Measurements from ENCODE around the gene METTL2A.
"Not testable (repeated sequence)": the region's sequence is repeated elsewhere in the genome, so short reads cannot be mapped to it uniquely, and the experiment has no call there.

DNA sequence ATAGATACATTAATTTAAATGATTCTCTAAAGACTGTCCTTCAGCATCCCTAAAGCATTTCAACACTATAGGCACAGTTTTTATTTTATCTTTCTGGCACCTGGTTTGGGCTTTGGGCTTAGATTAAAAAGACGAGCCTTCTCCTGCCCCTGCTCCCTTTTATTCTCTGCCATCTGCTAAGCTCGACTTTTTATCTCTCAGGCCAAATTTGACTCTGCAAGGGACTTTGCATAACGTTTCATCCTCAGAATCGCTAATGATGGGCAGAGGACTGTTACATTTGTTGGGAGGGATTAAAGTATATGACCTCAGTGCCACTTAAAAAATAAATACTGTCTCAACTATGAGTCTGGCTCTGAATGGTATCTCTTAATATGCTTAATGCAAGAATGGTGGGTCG is 29.3 kb downstream of the METTL2A start:
- not testable (repeated sequence) for TF ChIP-seq CTCF (conservative IDR thresholded peaks at IDR 0.05; ENCODE audit: low read length); EZH2phosphoT487 (IDR thresholded peaks at IDR 0.05; ENCODE audit: borderline replicate concordance, low read depth, low read length)
